ENCODE measurements around the gene TMEM128.
"Not testable (repeated sequence)": the region's sequence is repeated elsewhere in the genome, so short reads cannot be mapped to it uniquely, and the experiment has no call there.

TMEM128 gene

GRCh38 chr4:4256799-4257198 is 8.8 kb upstream of the TMEM128 start:
- H3K36me3 ChIP-seq (ENCODE audit: insufficient read depth, insufficient read length, low read length), result no peaks in the 10 kb centered on the region
- no peak overlapping the region for H3K9ac ChIP-seq (ENCODE audit: insufficient read length, low read depth)
- peaks cover 9% of the 10 kb centered on the region for H3K4me1 ChIP-seq (ENCODE audit: insufficient read depth, insufficient read length)
- H3K4me3 ChIP-seq (ENCODE audit: insufficient read length, low read depth), result no peak overlapping the region
- no peak for TF ChIP-seq YY1 (IDR thresholded peaks at IDR 0.05; ENCODE audit: insufficient read depth, insufficient read length)
- no peak for DNase-seq (ENCODE audit: low read depth, low spot score)
- no peaks in the 10 kb centered on the region for H3K9me3 ChIP-seq (ENCODE audit: insufficient read depth, low read length)
- no peaks in the 10 kb centered on the region for H3K27me3 ChIP-seq (ENCODE audit: insufficient read depth, insufficient read length)

- no peak for DNase-seq (ENCODE audit: low read depth, low spot score)
- Histone ChIP-seq H3K4me1 (ENCODE audit: insufficient read depth, insufficient read length) (peaks cover 9% of the 10 kb centered on the region), H3K4me3 (ENCODE audit: insufficient read length, low read depth) (no peak overlapping the region), H3K36me3 (ENCODE audit: insufficient read depth, insufficient read length, low read length) (no peaks in the 10 kb centered on the region), H3K27me3 (ENCODE audit: insufficient read depth, insufficient read length) (no peaks in the 10 kb centered on the region), H3K9ac (ENCODE audit: insufficient read length, low read depth) (no peak overlapping the region), H3K9me3 (ENCODE audit: insufficient read depth, low read length) (no peaks in the 10 kb centered on the region)
- TF ChIP-seq ZNF274 (IDR thresholded peaks at IDR 0.05; ENCODE audit: low read depth, low read length) (no peak), SUZ12 (IDR thresholded peaks at IDR 0.05; ENCODE audit: extremely low read depth, insufficient read depth, insufficient read length) (no peak), YY1 (IDR thresholded peaks at IDR 0.05; ENCODE audit: insufficient read depth, insufficient read length) (no peak)
These were observed 6.6 kb upstream of the TMEM128 start for GRCh38 chr4:4254666-4255065.

- Histone ChIP-seq H3K9ac (ENCODE audit: insufficient read length, low read depth) (no peak overlapping the region), H3K4me1 (ENCODE audit: insufficient read depth, insufficient read length) (peaks cover 8% of the 10 kb centered on the region), H3K4me3 (ENCODE audit: insufficient read length, low read depth) (no peak overlapping the region), H3K27me3 (ENCODE audit: insufficient read depth, insufficient read length) (no peaks in the 10 kb centered on the region), H3K9me3 (ENCODE audit: insufficient read depth, low read length) (no peaks in the 10 kb centered on the region), H3K36me3 (ENCODE audit: insufficient read depth, insufficient read length, low read length) (no peaks in the 10 kb centered on the region)
- DNase-seq (ENCODE audit: low read depth, low spot score), result no peak
- no peak for TF ChIP-seq YY1 (IDR thresholded peaks at IDR 0.05; ENCODE audit: insufficient read depth, insufficient read length)
- no peak for TF ChIP-seq ZNF274 (IDR thresholded peaks at IDR 0.05; ENCODE audit: low read depth, low read length)
- TF ChIP-seq SUZ12 (IDR thresholded peaks at IDR 0.05; ENCODE audit: extremely low read depth, insufficient read depth, insufficient read length), result no peak
These were observed 6.2 kb upstream of the TMEM128 start for GRCh38 chr4:4254199-4254598.

- no peak for DNase-seq (ENCODE audit: low read depth, low spot score)
These were observed 1.8 kb upstream of the TMEM128 start for GRCh38 chr4:4249866-4250265.

GRCh38 chr4:4249342-4249741 is 1.3 kb upstream of the TMEM128 start:
- H3K9ac ChIP-seq (ENCODE audit: insufficient read length, low read depth), result peak overlapping the region; percentile 96
- H3K4me3 ChIP-seq (ENCODE audit: insufficient read length, low read depth); DNase-seq (ENCODE audit: low read depth, low spot score); H3K27me3 ChIP-seq (ENCODE audit: insufficient read depth, insufficient read length); H3K4me1 ChIP-seq (ENCODE audit: insufficient read depth, insufficient read length); H3K9me3 ChIP-seq (ENCODE audit: insufficient read depth, low read length): not testable (repeated sequence)
- peaks cover 17% of the 10 kb centered on the region for H3K36me3 ChIP-seq (ENCODE audit: insufficient read depth, insufficient read length, low read length)

More at GRCh38 chr4:4249866-4250265, 1.8 kb upstream of the TMEM128 start:
- Histone ChIP-seq H3K4me1 (ENCODE audit: insufficient read depth, insufficient read length) (no peaks in the 10 kb centered on the region), H3K9ac (ENCODE audit: insufficient read length, low read depth) (no peak overlapping the region), H3K4me3 (ENCODE audit: insufficient read length, low read depth) (no peak overlapping the region), H3K27me3 (ENCODE audit: insufficient read depth, insufficient read length) (no peaks in the 10 kb centered on the region), H3K36me3 (ENCODE audit: insufficient read depth, insufficient read length, low read length) (peaks cover 12% of the 10 kb centered on the region), H3K9me3 (ENCODE audit: insufficient read depth, low read length) (no peaks in the 10 kb centered on the region)
- TF ChIP-seq YY1 (IDR thresholded peaks at IDR 0.05; ENCODE audit: insufficient read depth, insufficient read length) (no peak), ZNF274 (IDR thresholded peaks at IDR 0.05; ENCODE audit: low read depth, low read length) (no peak), SUZ12 (IDR thresholded peaks at IDR 0.05; ENCODE audit: extremely low read depth, insufficient read depth, insufficient read length) (no peak)

- Histone ChIP-seq H3K4me3 (ENCODE audit: insufficient read length, low read depth) (peak overlapping the region; percentile 92), H3K4me1 (ENCODE audit: insufficient read depth, insufficient read length) (no peaks in the 10 kb centered on the region), H3K9ac (ENCODE audit: insufficient read length, low read depth) (peak overlapping the region; percentile 96), H3K9me3 (ENCODE audit: insufficient read depth, low read length) (no peaks in the 10 kb centered on the region), H3K36me3 (ENCODE audit: insufficient read depth, insufficient read length, low read length) (peaks cover 22% of the 10 kb centered on the region), H3K27me3 (ENCODE audit: insufficient read depth, insufficient read length) (no peaks in the 10 kb centered on the region)
- DNase-seq (ENCODE audit: low read depth, low spot score), result no peak
- no peak for TF ChIP-seq ZNF274 (IDR thresholded peaks at IDR 0.05; ENCODE audit: low read depth, low read length)
- no peak for TF ChIP-seq YY1 (IDR thresholded peaks at IDR 0.05; ENCODE audit: insufficient read depth, insufficient read length)
- no peak for TF ChIP-seq SUZ12 (IDR thresholded peaks at IDR 0.05; ENCODE audit: extremely low read depth, insufficient read depth, insufficient read length)
These were observed 821 bp upstream of the TMEM128 start for GRCh38 chr4:4248885-4249203.

GRCh38 chr4:4247696-4248028 is 361 bp downstream of the TMEM128 start:
- Histone ChIP-seq H3K4me3 (ENCODE audit: insufficient read length, low read depth) (peak overlapping the region; percentile 92), H3K36me3 (ENCODE audit: insufficient read depth, insufficient read length, low read length) (peaks cover 29% of the 10 kb centered on the region), H3K9me3 (ENCODE audit: insufficient read depth, low read length) (no peaks in the 10 kb centered on the region), H3K27me3 (ENCODE audit: insufficient read depth, insufficient read length) (no peaks in the 10 kb centered on the region), H3K9ac (ENCODE audit: insufficient read length, low read depth) (peak overlapping the region; percentile 96), H3K4me1 (ENCODE audit: insufficient read depth, insufficient read length) (no peaks in the 10 kb centered on the region)
- DNase-seq (ENCODE audit: low read depth, low spot score), result no peak
- TF ChIP-seq YY1 (IDR thresholded peaks at IDR 0.05; ENCODE audit: insufficient read depth, insufficient read length), result no peak
- no peak for TF ChIP-seq SUZ12 (IDR thresholded peaks at IDR 0.05; ENCODE audit: extremely low read depth, insufficient read depth, insufficient read length)
- TF ChIP-seq ZNF274 (IDR thresholded peaks at IDR 0.05; ENCODE audit: low read depth, low read length), result no peak

- no peaks in the 10 kb centered on the region for H3K27me3 ChIP-seq (ENCODE audit: insufficient read depth, insufficient read length)
- DNase-seq (ENCODE audit: low read depth, low spot score), result no peak
- H3K36me3 ChIP-seq (ENCODE audit: insufficient read depth, insufficient read length, low read length), result peaks cover 50% of the 10 kb centered on the region
- no peaks in the 10 kb centered on the region for H3K4me1 ChIP-seq (ENCODE audit: insufficient read depth, insufficient read length)
- no peak overlapping the region for H3K9ac ChIP-seq (ENCODE audit: insufficient read length, low read depth)
- no peaks in the 10 kb centered on the region for H3K9me3 ChIP-seq (ENCODE audit: insufficient read depth, low read length)
- TF ChIP-seq YY1 (IDR thresholded peaks at IDR 0.05; ENCODE audit: insufficient read depth, insufficient read length), result no peak
- TF ChIP-seq SUZ12 (IDR thresholded peaks at IDR 0.05; ENCODE audit: extremely low read depth, insufficient read depth, insufficient read length), result no peak
- no peak for TF ChIP-seq ZNF274 (IDR thresholded peaks at IDR 0.05; ENCODE audit: low read depth, low read length)
- H3K4me3 ChIP-seq (ENCODE audit: insufficient read length, low read depth), result no peak overlapping the region
These were observed 2.9 kb downstream of the TMEM128 start for GRCh38 chr4:4245172-4245571.

- H3K9me3 ChIP-seq (ENCODE audit: insufficient read depth, low read length); H3K4me1 ChIP-seq (ENCODE audit: insufficient read depth, insufficient read length); H3K9ac ChIP-seq (ENCODE audit: insufficient read length, low read depth); H3K27me3 ChIP-seq (ENCODE audit: insufficient read depth, insufficient read length); H3K4me3 ChIP-seq (ENCODE audit: insufficient read length, low read depth); DNase-seq (ENCODE audit: low read depth, low spot score): not testable (repeated sequence)
- H3K36me3 ChIP-seq (ENCODE audit: insufficient read depth, insufficient read length, low read length), result peaks cover 68% of the 10 kb centered on the region
These were observed 8.5 kb downstream of the TMEM128 start for GRCh38 chr4:4239551-4239950.

Data from NT2/D1 (cell line).